HCT116 (cell line): ENCODE data around the gene SNAPC2.

Experiments used
- CTCF ChIP-seq, 3 experiments: fragments of 200-600 bp in 1 of 3; sonication (generic) in 1 of 3; IDR thresholded peaks in 2 of 3; conservative IDR thresholded peaks in 1 of 3; 2 replicates each; pipeline ENCODE4 v1.5.1; 2012 to 2017; ENCODE audit warnings: low read depth in 2 of 3, low read length in 2 of 3, antibody characterized with exemption in 1 of 3, borderline replicate concordance in 1 of 3, control low read depth in 1 of 3, mild to moderate bottlenecking in 1 of 3, mixed read lengths in 1 of 3, mixed run types in 1 of 3, moderate library complexity in 1 of 3; ENCODE audit not compliant: insufficient read depth in 1 of 3
- EZH2 ChIP-seq: fragments of 200-600 bp; sonication (generic); IDR thresholded peaks from 2 replicates; pipeline ENCODE4 v1.6.1; 2017; ENCODE audit warnings: antibody characterized with exemption, mixed run types
- EZH2phosphoT487 ChIP-seq: fragments of 200-600 bp; IDR thresholded peaks from 2 replicates; pipeline ENCODE4 v1.6.1; 2018; ENCODE audit warnings: antibody characterized with exemption, borderline replicate concordance
- POLR2A ChIP-seq: IDR thresholded peaks from 2 replicates; pipeline ENCODE4 v1.7.0; 2011; ENCODE audit warnings: borderline replicate concordance; ENCODE audit not compliant: insufficient read depth, insufficient read length; ENCODE audit errors: extremely low read depth
- REST ChIP-seq: IDR thresholded peaks from 2 replicates; pipeline ENCODE4 v1.6.1; 2012; ENCODE audit warnings: low read depth

- TF ChIP-seq EZH2phosphoT487 (no peak), EZH2 (no peak), POLR2A (no peak), CTCF (IDR thresholded peaks at IDR 0.05 in 2 of 3, conservative IDR thresholded peaks at IDR 0.05 in 1 of 3; ENCODE audit: borderline replicate concordance in 1 of 3, insufficient read depth in 1 of 3, low read depth in 2 of 3, low read length in 2 of 3) (no peak), REST (no peak)
These were observed 45.2 kb downstream of the SNAPC2 start for GRCh38 chr19:7965259-7965841.
